ENCODE measurements around the gene VIPR1. TPM values are rescaled to one million over a fixed set of nuclear protein-coding genes. Genes with fewer than 3 reads are reported as not detected.
A peak's percentile ranks its signal among the peaks of the same experiment; 100 is the strongest.
"Not testable (repeated sequence)": the region's sequence is repeated elsewhere in the genome, so short reads cannot be mapped to it uniquely, and the experiment has no call there.

Gene VIPR1
- total RNA-seq, 1 experiment from 2014 or later = 3.7 TPM

DNA sequence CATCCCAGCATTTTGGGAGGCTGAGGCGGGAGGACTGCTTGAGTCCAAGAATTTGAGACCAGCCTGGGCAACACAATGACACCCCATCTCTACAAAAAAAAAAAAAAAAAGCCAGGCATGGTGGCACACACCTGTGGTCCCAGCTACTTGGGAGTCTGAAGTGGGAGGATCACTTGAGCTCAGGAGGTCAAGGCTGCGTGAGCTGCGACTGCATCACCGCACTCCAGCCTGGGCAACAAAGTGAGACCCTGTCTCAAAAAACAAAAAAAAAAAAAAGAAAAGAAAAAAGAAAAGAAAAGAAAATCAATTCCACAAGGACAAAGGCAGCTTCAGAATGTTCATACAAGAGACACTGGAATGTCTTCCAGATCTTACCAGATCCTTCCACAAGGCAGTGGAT is 76.9 kb downstream of the VIPR1 start:
- CTCF ChIA-PET = interaction anchor here (0.6 to 0.7 kb wide), 2 partner anchors 21 to 71 kb away, joined by 3 to 4 read pairs; no protein-coding TSS in a partner anchor
- POLR2A ChIA-PET (ENCODE audit: unreplicated experiment) = interaction anchor here (0.7 kb wide), 1 partner anchor 21 kb away, joined by 9 read pairs; the partner anchor contains the start of gene NKTR

DNA sequence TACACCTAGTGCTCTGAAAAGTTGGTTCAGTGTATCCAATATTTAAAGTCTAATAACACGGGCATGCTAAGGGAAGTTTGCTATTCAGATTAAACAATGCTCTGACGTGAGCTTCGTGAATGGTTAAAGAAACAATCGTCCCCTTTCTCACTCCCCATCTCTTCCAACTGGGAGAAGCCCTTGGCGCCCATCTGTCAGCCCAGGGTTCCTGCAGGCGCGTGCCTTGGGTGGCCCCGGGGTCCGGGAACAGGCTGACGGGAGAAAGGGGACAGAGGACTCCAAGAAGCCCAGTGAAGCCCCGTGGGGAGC is 78.9 kb downstream of the VIPR1 start:
- Histone ChIP-seq H3K36me3 (ENCODE audit: low read depth, low read length) (no peaks in the 10 kb centered on the region; the same call in 1 of the 2 replicates), H3K4me1 (ENCODE audit: insufficient read depth, low read length) (peaks cover 26% of the 10 kb centered on the region), H3F3A (ENCODE audit: low read length, unreplicated experiment) (no peaks in the 10 kb centered on the region), H2AFZ (ENCODE audit: low read length) (peak overlapping the region; percentile 97), H3K27me3 (ENCODE audit: low read length) (no peaks in the 10 kb centered on the region), H3K27ac (ENCODE audit: low read length) (peak overlapping the region; percentile 76), H3K9ac (ENCODE audit: low read length) (peak overlapping the region; percentile 90), H3K4me2 (ENCODE audit: low read length) (peak overlapping the region; percentile 98), H3K4me3 (ENCODE audit: low read length) (peak overlapping the region; percentile 92), H4K20me1 (ENCODE audit: low read length) (no peaks in the 10 kb centered on the region), H3K9me2 (replicated peaks; ENCODE audit: low read length) (no peaks in the 10 kb centered on the region), H3K79me2 (ENCODE audit: low read length) (peaks cover 42% of the 10 kb centered on the region), H3K9me3 (ENCODE audit: low read length) (no peaks in the 10 kb centered on the region)
- peak; percentile 26 for DNase-seq
- ATAC-seq = peak; percentile 23
- ChIA-PET CTCF (no interaction called here), POLR2A (ENCODE audit: unreplicated experiment) (interaction anchor here (0.6 to 0.7 kb wide), 2 partner anchors 25 to 82 kb away, joined by 3 read pairs; no protein-coding TSS in a partner anchor)
- BruUV-seq (replicated peaks) = no TSS peak
- intact Hi-C loops (cut with micrococcal nuclease) = no loop called here
- TF ChIP-seq, protein P1, sequence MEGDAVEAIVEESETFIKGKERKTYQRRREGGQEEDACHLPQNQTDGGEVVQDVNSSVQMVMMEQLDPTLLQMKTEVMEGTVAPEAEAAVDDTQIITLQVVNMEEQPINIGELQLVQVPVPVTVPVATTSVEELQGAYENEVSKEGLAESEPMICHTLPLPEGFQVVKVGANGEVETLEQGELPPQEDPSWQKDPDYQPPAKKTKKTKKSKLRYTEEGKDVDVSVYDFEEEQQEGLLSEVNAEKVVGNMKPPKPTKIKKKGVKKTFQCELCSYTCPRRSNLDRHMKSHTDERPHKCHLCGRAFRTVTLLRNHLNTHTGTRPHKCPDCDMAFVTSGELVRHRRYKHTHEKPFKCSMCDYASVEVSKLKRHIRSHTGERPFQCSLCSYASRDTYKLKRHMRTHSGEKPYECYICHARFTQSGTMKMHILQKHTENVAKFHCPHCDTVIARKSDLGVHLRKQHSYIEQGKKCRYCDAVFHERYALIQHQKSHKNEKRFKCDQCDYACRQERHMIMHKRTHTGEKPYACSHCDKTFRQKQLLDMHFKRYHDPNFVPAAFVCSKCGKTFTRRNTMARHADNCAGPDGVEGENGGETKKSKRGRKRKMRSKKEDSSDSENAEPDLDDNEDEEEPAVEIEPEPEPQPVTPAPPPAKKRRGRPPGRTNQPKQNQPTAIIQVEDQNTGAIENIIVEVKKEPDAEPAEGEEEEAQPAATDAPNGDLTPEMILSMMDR (conservative IDR thresholded peaks at IDR 0.05; ENCODE audit: low read depth, low read length) = no peak
- no peak for TF ChIP-seq EZH2 (IDR thresholded peaks at IDR 0.05; ENCODE audit: low read length, unreplicated experiment)
- TF ChIP-seq EZH2phosphoT487 (IDR thresholded peaks at IDR 0.05; ENCODE audit: borderline replicate concordance, low read length) = no peak

More for the DNA sequence above, 76.9 kb downstream of the VIPR1 start:
- H3K79me2 ChIP-seq (ENCODE audit: low read length) = peaks cover 60% of the 10 kb centered on the region
- not testable (repeated sequence) for H3K9me2 ChIP-seq (replicated peaks; ENCODE audit: low read length); H3K9ac ChIP-seq (ENCODE audit: low read length); H2AFZ ChIP-seq (ENCODE audit: low read length); ATAC-seq; H4K20me1 ChIP-seq (ENCODE audit: low read length); DNase-seq; H3K27me3 ChIP-seq (ENCODE audit: low read length); H3K4me3 ChIP-seq (ENCODE audit: low read length); H3K27ac ChIP-seq (ENCODE audit: low read length); H3K9me3 ChIP-seq (ENCODE audit: low read length); H3F3A ChIP-seq (ENCODE audit: low read length, unreplicated experiment); BruUV-seq (replicated peaks)
- intact Hi-C loops (cut with micrococcal nuclease) = loop anchor here (5.0 kb wide), 1 partner anchor 33 kb away; no protein-coding TSS in a partner anchor
- H3K36me3 ChIP-seq (ENCODE audit: low read depth, low read length) = peaks cover 18% of the 10 kb centered on the region
- peaks cover 26% of the 10 kb centered on the region for H3K4me1 ChIP-seq (ENCODE audit: insufficient read depth, low read length)
- H3K4me2 ChIP-seq (ENCODE audit: low read length) = peak overlapping the region; percentile 98; the same call in 1 of the 2 replicates

DNA sequence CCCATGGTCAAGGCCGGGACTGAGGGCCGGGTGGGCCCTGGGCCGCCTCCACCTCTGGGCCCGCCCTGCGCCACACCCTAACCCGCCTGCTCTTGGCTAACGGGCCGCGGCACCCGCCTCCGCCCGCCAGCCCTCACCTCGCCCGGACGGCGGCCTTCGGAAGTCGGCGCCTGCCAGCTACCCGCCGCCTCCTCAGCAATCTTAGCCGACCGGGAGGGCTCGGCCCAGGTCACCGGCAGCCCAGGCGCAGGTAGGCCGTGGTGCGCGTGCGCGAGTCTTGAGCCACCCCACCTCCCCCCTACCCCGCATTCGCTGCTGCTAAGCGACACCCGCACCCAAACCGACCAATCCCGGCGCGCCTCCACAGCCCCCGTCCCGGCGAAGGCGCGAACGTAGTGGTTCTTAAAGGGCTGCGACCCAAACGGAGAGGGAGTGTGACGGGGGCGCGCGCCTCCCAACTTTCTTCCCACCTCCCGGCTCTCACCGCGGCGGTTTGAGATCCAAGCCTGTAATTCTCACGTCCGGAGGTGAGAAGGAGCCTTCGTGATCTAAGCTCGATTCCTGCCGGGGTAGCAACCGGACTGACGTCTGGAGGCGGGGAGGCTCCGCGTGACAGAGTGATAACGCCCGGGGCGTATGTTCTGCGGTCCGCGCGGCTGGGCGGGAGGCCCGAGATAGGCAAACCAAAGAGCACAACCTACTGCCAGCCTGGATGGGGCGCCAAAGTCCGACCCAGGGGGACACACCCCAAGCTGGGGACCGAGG is 79.4 kb downstream of the VIPR1 start, which contains the start of gene SEC22C:
SEC22C (minus strand) TSS at position 259 of the 765 bp plus-strand sequence. CDS start 12,921 bp downstream, outside the sequence.
- ChIA-PET POLR2A (ENCODE audit: unreplicated experiment) (interaction anchor here (0.7 kb wide), 1 partner anchor 24 kb away, joined by 3 read pairs; no protein-coding TSS in a partner anchor), CTCF (interaction anchor here (0.7 to 1.2 kb wide), 2 partner anchors 19 to 80 kb away, joined by 3 to 6 read pairs; partner anchors contain the start of gene NKTR)
- no peaks in the 10 kb centered on the region for H3K27me3 ChIP-seq (ENCODE audit: low read length)
- H4K20me1 ChIP-seq (ENCODE audit: low read length) = no peaks in the 10 kb centered on the region
- intact Hi-C loops (cut with micrococcal nuclease) = loop anchor here (1.0 kb wide), 2 partner anchors 8 to 18 kb away; partner anchors contain the start of genes NKTR and SS18L2
- no peaks in the 10 kb centered on the region for H3K9me2 ChIP-seq (replicated peaks; ENCODE audit: low read length)
- H3K36me3 ChIP-seq (ENCODE audit: low read depth, low read length) = no peaks in the 10 kb centered on the region; the same call in 1 of the 2 replicates
- H3F3A ChIP-seq (ENCODE audit: low read length, unreplicated experiment) = no peaks in the 10 kb centered on the region
- DNase-seq (peak; percentile 96), ATAC-seq (peak; percentile 94)
- H3K79me2 ChIP-seq (ENCODE audit: low read length) = peaks cover 38% of the 10 kb centered on the region
- H3K4me2 ChIP-seq (ENCODE audit: low read length) = peak within 1 kb of the TSS; percentile 98
- BruUV-seq (replicated peaks) = no TSS peak
- H3K4me1 ChIP-seq (ENCODE audit: insufficient read depth, low read length) = peaks cover 26% of the 10 kb centered on the region
- peak within 1 kb of the TSS; percentile 92 for H3K4me3 ChIP-seq (ENCODE audit: low read length)
- H2AFZ ChIP-seq (ENCODE audit: low read length) = peak within 1 kb of the TSS; percentile 97
- TF ChIP-seq, protein P1 (conservative IDR thresholded peaks at IDR 0.05; ENCODE audit: low read depth, low read length) = peak; percentile 44; the same call in 1 of the 2 replicates
- no peak for TF ChIP-seq EZH2 (IDR thresholded peaks at IDR 0.05; ENCODE audit: low read length, unreplicated experiment)
- no peak for TF ChIP-seq EZH2phosphoT487 (IDR thresholded peaks at IDR 0.05; ENCODE audit: borderline replicate concordance, low read length)
- peak within 1 kb of the TSS; percentile 90 for H3K9ac ChIP-seq (ENCODE audit: low read length)
- H3K9me3 ChIP-seq (ENCODE audit: low read length) = no peaks in the 10 kb centered on the region
- peak within 1 kb of the TSS; percentile 76 for H3K27ac ChIP-seq (ENCODE audit: low read length)
